T-helper 1 cell treated with Interleukin-12 subunit alpha and Interleukin-12 subunit beta and Interleukin-4 antibody, amounts not matched to agents 30 μg/mL and 1 μg/mL, for 36 hours (primary cell): ENCODE results near the gene TAF11L13.
"Not testable (repeated sequence)": the region's sequence is repeated elsewhere in the genome, so short reads cannot be mapped to it uniquely, and the experiment has no call there.

Experiments used
- H3K27ac Mint-ChIP-seq: one replicate; pipeline ENCODE4 v1.8.0; 2021; ENCODE audit warnings: mild to moderate bottlenecking, mixed read lengths
- H3K27me3 Mint-ChIP-seq: one replicate; pipeline ENCODE4 v1.8.0; 2021; ENCODE audit warnings: low read depth, mixed read lengths
- H3K36me3 Mint-ChIP-seq: one replicate; pipeline ENCODE4 v1.8.0; 2021; ENCODE audit warnings: low read depth, mixed read lengths
- H3K4me1 Mint-ChIP-seq: one replicate; pipeline ENCODE4 v1.8.0; 2021; ENCODE audit warnings: low read depth, mixed read lengths
- H3K4me3 Mint-ChIP-seq: one replicate; pipeline ENCODE4 v1.8.0; 2021; ENCODE audit warnings: mild to moderate bottlenecking, moderate library complexity, mixed read lengths
- H3K9me3 Mint-ChIP-seq: one replicate; pipeline ENCODE4 v1.8.0; 2021; ENCODE audit warnings: mixed read lengths

TAF11L13 gene

DNA sequence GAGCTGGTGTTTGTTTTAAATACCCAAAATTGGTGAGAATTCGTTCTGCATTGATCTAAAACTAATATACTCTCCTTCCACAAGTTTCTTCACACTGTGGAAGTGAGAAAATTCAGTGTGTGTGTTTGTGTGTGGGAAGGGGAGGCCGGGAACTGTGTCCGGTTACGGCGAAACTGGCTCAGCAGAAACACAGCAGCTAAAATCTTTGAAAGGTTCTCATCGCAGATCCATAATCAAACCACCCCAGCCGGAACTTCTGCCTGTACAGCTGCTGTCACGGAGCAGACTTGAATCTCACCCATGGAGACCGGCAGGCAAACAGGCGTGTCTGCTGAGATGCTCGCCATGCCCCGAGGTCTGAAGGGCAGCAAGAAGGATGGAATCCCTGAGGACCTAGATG, at the start of gene TAF11L13:
TAF11L13 (plus strand) TSS at position 301 of the 400 bp plus-strand sequence.
- H3K27me3 Mint-ChIP-seq, H3K27ac Mint-ChIP-seq, H3K36me3 Mint-ChIP-seq, H3K4me3 Mint-ChIP-seq, H3K4me1 Mint-ChIP-seq: not testable (repeated sequence)
- H3K9me3 Mint-ChIP-seq: peaks cover 20% of the 10 kb centered on the region

DNA sequence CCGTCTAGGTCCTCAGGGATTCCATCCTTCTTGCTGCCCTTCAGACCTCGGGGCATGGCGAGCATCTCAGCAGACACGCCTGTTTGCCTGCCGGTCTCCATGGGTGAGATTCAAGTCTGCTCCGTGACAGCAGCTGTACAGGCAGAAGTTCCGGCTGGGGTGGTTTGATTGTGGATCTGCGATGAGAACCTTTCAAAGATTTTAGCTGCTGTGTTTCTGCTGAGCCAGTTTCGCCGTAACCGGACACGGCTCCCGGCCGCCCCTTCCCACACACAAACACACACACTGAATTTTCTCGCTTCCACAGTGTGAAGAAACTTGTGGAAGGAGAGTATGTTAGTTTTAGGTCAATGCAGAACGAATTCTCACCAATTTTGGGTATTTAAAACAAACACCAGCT, 46.2 kb upstream of the TAF11L13 start, which contains the start of gene TAF11L7:
TAF11L7 (minus strand) TSS at position 101 of the 400 bp plus-strand sequence.
- not testable (repeated sequence) for H3K27ac Mint-ChIP-seq, H3K9me3 Mint-ChIP-seq, H3K4me1 Mint-ChIP-seq, H3K4me3 Mint-ChIP-seq, H3K36me3 Mint-ChIP-seq, H3K27me3 Mint-ChIP-seq

DNA sequence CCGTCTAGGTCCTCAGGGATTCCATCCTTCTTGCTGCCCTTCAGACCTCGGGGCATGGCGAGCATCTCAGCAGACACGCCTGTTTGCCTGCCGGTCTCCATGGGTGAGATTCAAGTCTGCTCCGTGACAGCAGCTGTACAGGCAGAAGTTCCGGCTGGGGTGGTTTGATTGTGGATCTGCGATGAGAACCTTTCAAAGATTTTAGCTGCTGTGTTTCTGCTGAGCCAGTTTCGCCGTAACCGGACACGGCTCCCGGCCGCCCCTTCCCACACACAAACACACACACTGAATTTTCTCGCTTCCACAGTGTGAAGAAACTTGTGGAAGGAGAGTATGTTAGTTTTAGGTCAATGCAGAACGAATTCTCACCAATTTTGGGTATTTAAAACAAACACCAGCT, 41.0 kb upstream of the TAF11L13 start, which contains the start of gene TAF11L8:
TAF11L8 (minus strand) TSS at position 101 of the 400 bp plus-strand sequence.
- not testable (repeated sequence) for H3K27ac Mint-ChIP-seq, H3K4me3 Mint-ChIP-seq

DNA sequence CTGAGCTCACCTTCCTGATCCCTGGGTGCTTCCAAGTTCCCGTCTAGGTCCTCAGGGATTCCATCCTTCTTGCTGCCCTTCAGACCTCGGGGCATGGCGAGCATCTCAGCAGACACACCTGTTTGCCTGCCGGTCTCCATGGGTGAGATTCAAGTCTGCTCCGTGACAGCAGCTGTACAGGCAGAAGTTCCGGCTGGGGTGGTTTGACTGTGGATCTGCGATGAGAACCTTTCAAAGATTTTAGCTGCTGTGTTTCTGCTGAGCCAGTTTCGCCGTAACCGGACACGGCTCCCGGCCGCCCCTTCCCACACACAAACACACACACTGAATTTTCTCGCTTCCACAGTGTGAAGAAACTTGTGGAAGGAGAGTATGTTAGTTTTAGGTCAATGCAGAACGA, 37.6 kb upstream of the TAF11L13 start, which contains the start of gene TAF11L9:
TAF11L9 (minus strand) TSS at position 140 of the 400 bp plus-strand sequence.
- not testable (repeated sequence) for H3K4me3 Mint-ChIP-seq, H3K27ac Mint-ChIP-seq, H3K36me3 Mint-ChIP-seq

More for the DNA sequence above, 41.0 kb upstream of the TAF11L13 start, which contains the start of gene TAF11L8:
- not testable (repeated sequence) for H3K9me3 Mint-ChIP-seq, H3K4me1 Mint-ChIP-seq, H3K36me3 Mint-ChIP-seq, H3K27me3 Mint-ChIP-seq

DNA sequence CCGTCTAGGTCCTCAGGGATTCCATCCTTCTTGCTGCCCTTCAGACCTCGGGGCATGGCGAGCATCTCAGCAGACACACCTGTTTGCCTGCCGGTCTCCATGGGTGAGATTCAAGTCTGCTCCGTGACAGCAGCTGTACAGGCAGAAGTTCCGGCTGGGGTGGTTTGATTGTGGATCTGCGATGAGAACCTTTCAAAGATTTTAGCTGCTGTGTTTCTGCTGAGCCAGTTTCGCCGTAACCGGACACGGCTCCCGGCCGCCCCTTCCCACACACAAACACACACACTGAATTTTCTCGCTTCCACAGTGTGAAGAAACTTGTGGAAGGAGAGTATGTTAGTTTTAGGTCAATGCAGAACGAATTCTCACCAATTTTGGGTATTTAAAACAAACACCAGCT, 34.2 kb upstream of the TAF11L13 start, which contains the start of gene TAF11L10:
TAF11L10 (minus strand) TSS at position 101 of the 400 bp plus-strand sequence.
- not testable (repeated sequence) for H3K27ac Mint-ChIP-seq, H3K4me3 Mint-ChIP-seq, H3K4me1 Mint-ChIP-seq, H3K36me3 Mint-ChIP-seq, H3K27me3 Mint-ChIP-seq
- H3K9me3 Mint-ChIP-seq: peaks cover 21% of the 10 kb centered on the region

More for the DNA sequence above, 37.6 kb upstream of the TAF11L13 start, which contains the start of gene TAF11L9:
- H3K9me3 Mint-ChIP-seq, H3K27me3 Mint-ChIP-seq, H3K4me1 Mint-ChIP-seq: not testable (repeated sequence)

DNA sequence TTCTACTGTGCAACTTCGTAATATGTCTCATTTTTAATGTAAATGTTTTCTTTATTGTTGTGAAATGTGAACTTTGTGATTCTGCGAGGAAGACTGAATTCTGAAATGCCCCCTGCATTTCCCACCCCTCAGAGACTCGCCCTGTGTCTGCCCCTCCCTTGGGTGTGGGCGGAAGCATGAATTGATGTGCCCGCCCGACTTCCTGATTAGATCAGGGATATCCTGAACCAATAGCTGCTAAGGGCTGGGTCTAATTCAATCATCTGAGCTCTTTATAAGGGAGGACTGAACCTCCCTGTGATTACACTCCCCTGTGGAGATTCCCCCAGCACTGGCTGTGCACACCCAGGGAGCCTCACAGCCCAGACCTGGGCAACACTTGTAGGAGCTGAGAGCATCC, 28.0 kb upstream of the TAF11L13 start, which contains the start of gene TAF11L11:
TAF11L11 (plus strand) TSS at position 304 of the 400 bp plus-strand sequence.
- H3K4me1 Mint-ChIP-seq, H3K27ac Mint-ChIP-seq, H3K27me3 Mint-ChIP-seq, H3K4me3 Mint-ChIP-seq, H3K36me3 Mint-ChIP-seq: not testable (repeated sequence)
- peaks cover 37% of the 10 kb centered on the region for H3K9me3 Mint-ChIP-seq

DNA sequence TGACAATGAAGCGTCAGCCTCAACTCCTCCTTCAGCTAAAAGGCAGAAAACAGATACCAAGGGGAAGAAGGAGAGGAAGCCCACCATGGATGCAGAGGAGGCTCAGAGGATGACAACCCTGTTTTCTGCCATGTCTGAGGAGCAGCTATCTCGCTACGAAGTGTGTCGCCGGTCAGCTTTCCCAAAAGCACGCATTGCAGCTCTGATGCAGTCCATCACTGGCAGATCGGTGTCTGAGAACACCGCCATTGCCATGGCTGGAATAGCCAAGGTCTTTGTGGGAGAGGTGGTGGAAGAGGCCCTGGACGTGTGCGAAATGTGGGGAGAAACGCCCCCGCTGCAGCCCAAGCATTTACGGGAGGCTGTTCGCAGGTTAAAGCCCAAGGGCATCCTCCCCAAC, 26.9 kb upstream of the TAF11L13 start:
- Mint-ChIP-seq H3K36me3 (no peaks in the 10 kb centered on the region), H3K27me3 (no peaks in the 10 kb centered on the region), H3K4me3 (no peak overlapping the region), H3K9me3 (peaks cover 31% of the 10 kb centered on the region), H3K4me1 (no peaks in the 10 kb centered on the region), H3K27ac (no peak overlapping the region)

DNA sequence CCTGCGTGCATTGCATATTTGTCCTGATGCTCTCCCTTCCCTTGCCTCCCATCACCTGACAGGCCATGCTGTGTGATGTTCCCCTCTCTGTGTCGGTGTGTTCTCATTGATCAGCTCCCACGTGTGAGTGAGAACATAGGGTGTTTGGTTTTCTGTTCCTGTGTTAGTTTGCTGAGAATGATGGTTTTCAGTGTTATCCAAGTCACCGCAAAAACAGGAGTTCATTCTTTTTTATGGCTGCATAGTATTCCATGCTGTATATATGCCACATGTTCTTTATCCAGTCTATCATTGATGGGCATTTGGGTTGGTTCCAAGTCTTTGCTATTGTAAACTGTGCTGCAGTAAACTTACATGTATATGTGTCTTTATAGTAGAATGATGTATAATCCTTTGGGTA, 24.4 kb upstream of the TAF11L13 start:
- H3K9me3 Mint-ChIP-seq: peaks cover 33% of the 10 kb centered on the region
- not testable (repeated sequence) for H3K4me3 Mint-ChIP-seq, H3K4me1 Mint-ChIP-seq, H3K27ac Mint-ChIP-seq, H3K27me3 Mint-ChIP-seq, H3K36me3 Mint-ChIP-seq

DNA sequence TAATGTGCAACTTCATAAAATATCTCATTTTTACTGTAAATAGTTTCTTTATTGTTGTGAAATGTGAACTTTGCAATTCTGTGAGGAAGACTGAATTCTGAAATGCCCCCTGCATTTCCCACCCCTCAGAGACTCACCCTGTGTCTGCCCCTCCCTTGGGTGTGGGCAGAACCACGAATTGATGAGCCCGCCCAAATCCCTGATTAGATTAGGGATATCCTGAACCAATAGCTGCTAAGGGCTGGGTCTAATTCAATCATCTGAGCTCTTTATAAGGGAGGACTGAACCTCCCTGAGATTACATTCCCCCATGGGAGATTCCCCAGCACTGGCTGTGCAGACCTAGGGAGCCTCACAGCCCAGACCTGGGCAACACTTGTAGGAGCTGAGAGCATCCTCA, 21.8 kb upstream of the TAF11L13 start, which contains the start of gene TAF11L12:
TAF11L12 (plus strand) TSS at position 301 of the 400 bp plus-strand sequence.
- not testable (repeated sequence) for H3K36me3 Mint-ChIP-seq, H3K4me3 Mint-ChIP-seq, H3K4me1 Mint-ChIP-seq, H3K27me3 Mint-ChIP-seq, H3K27ac Mint-ChIP-seq
- peaks cover 35% of the 10 kb centered on the region for H3K9me3 Mint-ChIP-seq

DNA sequence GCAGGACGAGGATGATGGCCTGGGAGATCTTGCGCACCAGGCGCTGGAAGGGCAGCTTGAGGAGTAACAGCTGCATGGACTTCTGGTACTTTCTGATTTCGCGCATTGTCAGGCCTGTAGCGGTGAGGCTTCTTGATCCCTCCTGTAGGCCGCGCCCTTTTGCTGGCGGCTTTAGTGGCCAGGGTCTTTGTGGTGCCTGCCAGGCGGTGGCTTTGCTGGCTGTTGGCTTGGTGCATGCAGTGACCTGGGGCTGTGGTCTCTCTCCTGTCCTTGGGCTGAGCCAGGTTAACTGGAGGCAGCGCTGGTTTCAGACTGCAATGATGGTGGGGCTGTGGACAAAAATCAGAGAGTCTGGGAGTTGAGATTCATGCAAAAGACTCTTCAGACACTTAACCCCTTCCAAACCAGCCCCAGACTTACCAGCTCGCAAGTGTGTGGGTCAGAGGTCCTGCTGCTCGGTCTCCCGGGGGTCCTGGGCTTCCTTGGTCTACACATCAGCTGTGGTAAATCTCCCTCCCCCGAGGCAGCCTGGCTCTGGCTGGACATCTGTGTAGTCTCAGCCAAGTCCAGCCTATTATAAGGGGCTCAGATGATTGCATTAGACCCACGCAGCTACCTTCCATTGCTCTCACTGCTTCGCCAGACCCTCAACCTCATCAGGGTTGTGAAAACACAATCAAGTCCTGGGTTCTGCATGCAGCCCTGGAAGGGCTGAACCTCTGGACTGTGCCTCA, 16.8 kb upstream of the TAF11L13 start:
- Mint-ChIP-seq H3K4me1 (no peaks in the 10 kb centered on the region), H3K9me3 (peaks cover 37% of the 10 kb centered on the region), H3K36me3 (no peaks in the 10 kb centered on the region), H3K4me3 (no peak overlapping the region), H3K27me3 (no peaks in the 10 kb centered on the region), H3K27ac (no peak overlapping the region)

DNA sequence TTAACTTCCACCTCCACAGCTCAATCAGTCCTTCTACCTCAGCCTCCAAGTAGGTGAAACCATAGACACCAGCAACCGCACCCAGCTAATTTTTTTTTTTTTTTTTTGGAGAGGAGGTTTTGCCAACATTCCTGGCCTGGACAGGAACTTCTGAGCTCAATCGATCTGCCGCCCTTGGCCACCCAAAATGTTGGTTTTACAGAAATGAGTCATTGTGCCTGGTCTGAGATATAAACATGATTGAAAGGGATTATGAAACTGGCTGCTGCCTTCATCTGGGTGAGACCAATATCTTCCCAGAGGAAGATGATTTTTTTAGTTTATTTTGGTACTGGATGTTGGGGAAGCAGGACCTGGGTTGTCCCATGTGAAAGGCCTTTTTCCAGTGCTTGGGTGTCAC, 12.5 kb upstream of the TAF11L13 start:
- Mint-ChIP-seq H3K27ac (no peak overlapping the region), H3K4me1 (no peaks in the 10 kb centered on the region), H3K9me3 (peaks cover 31% of the 10 kb centered on the region), H3K27me3 (no peaks in the 10 kb centered on the region), H3K36me3 (no peaks in the 10 kb centered on the region), H3K4me3 (no peak overlapping the region)

DNA sequence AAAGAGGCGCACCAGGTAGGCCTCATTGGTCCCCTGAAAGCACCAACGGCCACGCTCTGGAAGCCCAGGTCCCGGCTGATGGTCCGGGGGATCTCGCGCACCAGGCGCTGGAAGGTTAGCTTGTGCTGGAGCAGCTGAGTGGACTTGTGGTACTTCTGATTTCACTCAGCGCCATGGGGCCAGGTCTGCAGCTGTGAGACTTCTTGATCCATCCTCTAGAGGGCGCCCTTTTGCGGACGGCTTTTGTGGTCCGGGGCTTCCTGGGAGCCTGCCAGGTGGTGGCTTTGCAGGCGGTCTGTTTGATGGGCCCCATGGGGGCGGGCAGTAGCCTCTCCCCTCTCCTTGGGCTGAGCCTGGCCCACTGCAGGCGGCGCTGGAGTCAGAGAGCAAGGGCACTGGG, 11.3 kb upstream of the TAF11L13 start:
- Mint-ChIP-seq H3K4me1 (no peaks in the 10 kb centered on the region), H3K9me3 (peaks cover 39% of the 10 kb centered on the region), H3K27ac (no peak overlapping the region), H3K4me3 (no peak overlapping the region), H3K36me3 (no peaks in the 10 kb centered on the region), H3K27me3 (no peaks in the 10 kb centered on the region)

DNA sequence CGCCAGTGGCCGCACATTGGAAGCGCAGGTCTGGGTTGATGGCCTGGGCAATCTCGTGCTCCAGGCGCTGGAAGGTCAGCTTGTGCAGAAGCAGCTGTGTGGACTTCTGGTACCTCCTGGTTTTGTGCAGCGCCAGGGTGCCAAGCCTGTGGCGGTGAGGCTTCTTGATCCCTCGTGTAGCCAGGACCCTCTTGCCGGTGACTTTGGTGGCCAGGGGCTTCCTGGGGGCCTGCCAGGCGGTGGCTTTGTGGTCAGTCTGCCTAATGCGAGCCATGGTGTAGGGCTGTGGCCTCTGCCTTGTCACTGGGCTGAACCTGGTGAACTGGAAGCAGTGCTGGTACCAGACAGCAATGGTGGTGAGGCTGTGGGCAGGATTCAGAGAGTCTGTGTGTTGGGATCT, 6.2 kb upstream of the TAF11L13 start:
- no peak overlapping the region for H3K27ac Mint-ChIP-seq
- no peaks in the 10 kb centered on the region for H3K4me1 Mint-ChIP-seq
- no peaks in the 10 kb centered on the region for H3K36me3 Mint-ChIP-seq

DNA sequence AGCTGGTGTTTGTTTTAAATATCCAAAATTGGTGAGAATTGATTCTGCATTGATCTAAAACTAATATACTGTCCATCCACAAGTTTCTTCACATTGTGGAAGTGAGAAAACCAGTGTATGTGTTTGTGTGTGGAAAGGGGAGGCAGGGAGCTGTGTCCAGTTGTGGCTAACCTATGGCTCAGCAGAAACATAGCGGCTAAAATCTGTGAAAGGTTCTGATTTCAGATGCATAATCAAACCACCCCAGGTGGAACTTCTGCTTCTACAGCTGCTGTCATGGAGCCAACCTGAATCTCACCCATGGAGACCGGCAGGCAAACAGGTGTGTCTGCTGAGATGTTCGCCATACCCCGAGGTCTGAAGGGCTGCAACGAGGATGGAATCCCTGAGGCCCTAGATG, 2.3 kb downstream of the TAF11L13 start, which contains the start of gene TAF11L14:
TAF11L14 (plus strand) TSS at position 301 of the 400 bp plus-strand sequence.
- Mint-ChIP-seq H3K27me3 (no peaks in the 10 kb centered on the region), H3K36me3 (no peaks in the 10 kb centered on the region), H3K27ac (no peak within 1 kb of the TSS), H3K4me3 (no peak within 1 kb of the TSS), H3K9me3 (peaks cover 20% of the 10 kb centered on the region), H3K4me1 (no peaks in the 10 kb centered on the region)

More for the DNA sequence above, 6.2 kb upstream of the TAF11L13 start:
- Mint-ChIP-seq H3K27me3 (no peaks in the 10 kb centered on the region), H3K9me3 (peaks cover 13% of the 10 kb centered on the region), H3K4me3 (no peak overlapping the region)

DNA sequence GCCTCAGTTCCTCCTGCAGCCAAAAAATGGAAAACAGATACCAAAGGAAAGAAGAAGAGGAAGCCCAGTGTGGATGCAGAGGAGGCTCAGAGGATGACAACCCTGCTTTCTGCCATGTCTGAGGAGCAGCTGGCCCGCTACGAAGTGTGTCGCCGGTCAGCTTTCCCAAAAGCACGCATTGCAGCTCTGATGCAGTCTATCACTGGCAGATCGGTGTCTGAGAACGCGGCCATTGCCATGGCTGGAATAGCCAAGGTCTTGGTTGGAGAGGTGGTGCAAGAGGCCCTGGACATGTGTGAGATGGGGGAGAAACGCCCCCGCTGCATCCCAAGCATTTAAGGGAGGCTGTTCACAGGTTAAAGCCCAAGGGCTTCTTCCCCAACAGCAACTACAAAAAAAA, 17.3 kb downstream of the TAF11L13 start:
- H3K27ac Mint-ChIP-seq, H3K4me1 Mint-ChIP-seq, H3K36me3 Mint-ChIP-seq, H3K4me3 Mint-ChIP-seq, H3K27me3 Mint-ChIP-seq: not testable (repeated sequence)
- peaks cover 29% of the 10 kb centered on the region for H3K9me3 Mint-ChIP-seq
